Measurements from ENCODE around the gene SLC38A9. TPM values are rescaled to one million over a fixed set of nuclear protein-coding genes. Genes with fewer than 3 reads are reported as not detected.
A peak's percentile ranks its signal among the peaks of the same experiment; 100 is the strongest.

Gene SLC38A9
- total RNA-seq, 1 experiment from 2014 or later = 27.0 TPM

- no peaks in the 10 kb centered on the region for H3K36me3 Mint-ChIP-seq
- peak overlapping the region; percentile 19; the same call in 1 of the 2 replicates for H3K27ac Mint-ChIP-seq
- TF ChIP-seq MLX (CRISPR knock-in tag; IDR thresholded peaks at IDR 0.05) (no peak), E2F4 (CRISPR knock-in tag; IDR thresholded peaks at IDR 0.05; ENCODE audit: borderline replicate concordance, low read depth) (no peak), ESRRA (CRISPR knock-in tag; IDR thresholded peaks at IDR 0.05; ENCODE audit: borderline replicate concordance) (no peak), FOXJ3 (CRISPR knock-in tag; IDR thresholded peaks at IDR 0.05; ENCODE audit: borderline replicate concordance) (no peak), ZNF138 (CRISPR knock-in tag; conservative IDR thresholded peaks at IDR 0.05) (no peak), NFE2L1 (CRISPR knock-in tag; IDR thresholded peaks at IDR 0.05) (no peak), ZNF671 (CRISPR knock-in tag; IDR thresholded peaks at IDR 0.05) (no peak), GRHL2 (CRISPR knock-in tag; IDR thresholded peaks at IDR 0.05; ENCODE audit: insufficient replicate concordance, severe bottlenecking) (no peak), ERG (CRISPR knock-in tag; IDR thresholded peaks at IDR 0.05) (no peak), ZNF512 (CRISPR knock-in tag; IDR thresholded peaks at IDR 0.05; ENCODE audit: borderline replicate concordance) (no peak), PRRX2 (CRISPR knock-in tag; IDR thresholded peaks at IDR 0.05) (no peak)
- TF ChIP-seq, protein P1, sequence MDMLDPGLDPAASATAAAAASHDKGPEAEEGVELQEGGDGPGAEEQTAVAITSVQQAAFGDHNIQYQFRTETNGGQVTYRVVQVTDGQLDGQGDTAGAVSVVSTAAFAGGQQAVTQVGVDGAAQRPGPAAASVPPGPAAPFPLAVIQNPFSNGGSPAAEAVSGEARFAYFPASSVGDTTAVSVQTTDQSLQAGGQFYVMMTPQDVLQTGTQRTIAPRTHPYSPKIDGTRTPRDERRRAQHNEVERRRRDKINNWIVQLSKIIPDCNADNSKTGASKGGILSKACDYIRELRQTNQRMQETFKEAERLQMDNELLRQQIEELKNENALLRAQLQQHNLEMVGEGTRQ (CRISPR knock-in tag; IDR thresholded peaks at IDR 0.05) = no peak
- TF ChIP-seq, protein P2, sequence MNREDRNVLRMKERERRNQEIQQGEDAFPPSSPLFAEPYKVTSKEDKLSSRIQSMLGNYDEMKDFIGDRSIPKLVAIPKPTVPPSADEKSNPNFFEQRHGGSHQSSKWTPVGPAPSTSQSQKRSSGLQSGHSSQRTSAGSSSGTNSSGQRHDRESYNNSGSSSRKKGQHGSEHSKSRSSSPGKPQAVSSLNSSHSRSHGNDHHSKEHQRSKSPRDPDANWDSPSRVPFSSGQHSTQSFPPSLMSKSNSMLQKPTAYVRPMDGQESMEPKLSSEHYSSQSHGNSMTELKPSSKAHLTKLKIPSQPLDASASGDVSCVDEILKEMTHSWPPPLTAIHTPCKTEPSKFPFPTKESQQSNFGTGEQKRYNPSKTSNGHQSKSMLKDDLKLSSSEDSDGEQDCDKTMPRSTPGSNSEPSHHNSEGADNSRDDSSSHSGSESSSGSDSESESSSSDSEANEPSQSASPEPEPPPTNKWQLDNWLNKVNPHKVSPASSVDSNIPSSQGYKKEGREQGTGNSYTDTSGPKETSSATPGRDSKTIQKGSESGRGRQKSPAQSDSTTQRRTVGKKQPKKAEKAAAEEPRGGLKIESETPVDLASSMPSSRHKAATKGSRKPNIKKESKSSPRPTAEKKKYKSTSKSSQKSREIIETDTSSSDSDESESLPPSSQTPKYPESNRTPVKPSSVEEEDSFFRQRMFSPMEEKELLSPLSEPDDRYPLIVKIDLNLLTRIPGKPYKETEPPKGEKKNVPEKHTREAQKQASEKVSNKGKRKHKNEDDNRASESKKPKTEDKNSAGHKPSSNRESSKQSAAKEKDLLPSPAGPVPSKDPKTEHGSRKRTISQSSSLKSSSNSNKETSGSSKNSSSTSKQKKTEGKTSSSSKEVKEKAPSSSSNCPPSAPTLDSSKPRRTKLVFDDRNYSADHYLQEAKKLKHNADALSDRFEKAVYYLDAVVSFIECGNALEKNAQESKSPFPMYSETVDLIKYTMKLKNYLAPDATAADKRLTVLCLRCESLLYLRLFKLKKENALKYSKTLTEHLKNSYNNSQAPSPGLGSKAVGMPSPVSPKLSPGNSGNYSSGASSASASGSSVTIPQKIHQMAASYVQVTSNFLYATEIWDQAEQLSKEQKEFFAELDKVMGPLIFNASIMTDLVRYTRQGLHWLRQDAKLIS (CRISPR knock-in tag; IDR thresholded peaks at IDR 0.05; ENCODE audit: borderline replicate concordance) = no peak
- TF ChIP-seq, protein P3, sequence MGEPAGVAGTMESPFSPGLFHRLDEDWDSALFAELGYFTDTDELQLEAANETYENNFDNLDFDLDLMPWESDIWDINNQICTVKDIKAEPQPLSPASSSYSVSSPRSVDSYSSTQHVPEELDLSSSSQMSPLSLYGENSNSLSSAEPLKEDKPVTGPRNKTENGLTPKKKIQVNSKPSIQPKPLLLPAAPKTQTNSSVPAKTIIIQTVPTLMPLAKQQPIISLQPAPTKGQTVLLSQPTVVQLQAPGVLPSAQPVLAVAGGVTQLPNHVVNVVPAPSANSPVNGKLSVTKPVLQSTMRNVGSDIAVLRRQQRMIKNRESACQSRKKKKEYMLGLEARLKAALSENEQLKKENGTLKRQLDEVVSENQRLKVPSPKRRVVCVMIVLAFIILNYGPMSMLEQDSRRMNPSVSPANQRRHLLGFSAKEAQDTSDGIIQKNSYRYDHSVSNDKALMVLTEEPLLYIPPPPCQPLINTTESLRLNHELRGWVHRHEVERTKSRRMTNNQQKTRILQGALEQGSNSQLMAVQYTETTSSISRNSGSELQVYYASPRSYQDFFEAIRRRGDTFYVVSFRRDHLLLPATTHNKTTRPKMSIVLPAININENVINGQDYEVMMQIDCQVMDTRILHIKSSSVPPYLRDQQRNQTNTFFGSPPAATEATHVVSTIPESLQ (CRISPR knock-in tag; IDR thresholded peaks at IDR 0.05) = no peak
- TF ChIP-seq, protein P4, sequence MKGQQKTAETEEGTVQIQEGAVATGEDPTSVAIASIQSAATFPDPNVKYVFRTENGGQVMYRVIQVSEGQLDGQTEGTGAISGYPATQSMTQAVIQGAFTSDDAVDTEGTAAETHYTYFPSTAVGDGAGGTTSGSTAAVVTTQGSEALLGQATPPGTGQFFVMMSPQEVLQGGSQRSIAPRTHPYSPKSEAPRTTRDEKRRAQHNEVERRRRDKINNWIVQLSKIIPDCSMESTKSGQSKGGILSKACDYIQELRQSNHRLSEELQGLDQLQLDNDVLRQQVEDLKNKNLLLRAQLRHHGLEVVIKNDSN (CRISPR knock-in tag; IDR thresholded peaks at IDR 0.05) = no peak
- H3K4me1 Mint-ChIP-seq = peaks cover 21% of the 10 kb centered on the region
- DNase-seq (ENCODE audit: low spot score) = no peak
- no peaks in the 10 kb centered on the region for H3K9me3 Mint-ChIP-seq
- no peak for ATAC-seq
- POLR2A ChIA-PET = no interaction called here
- H3K27me3 Mint-ChIP-seq (ENCODE audit: low read depth) = no peaks in the 10 kb centered on the region
- no peak overlapping the region for H3K4me3 Mint-ChIP-seq
- CTCF ChIA-PET = no interaction called here
These were observed 129.9 kb downstream of the SLC38A9 start for GRCh38 chr5:55582256-55582655.

All from WTC11 (cell line).